GM19467 (cell line): ENCODE data around the gene IZUMO1.
"Not testable (repeated sequence)": the region's sequence is repeated elsewhere in the genome, so short reads cannot be mapped to it uniquely, and the experiment has no call there.

ENCODE experiments used
- ATAC-seq: cut with Tn5 transposase; IDR thresholded peaks from one replicate; pipeline ENCODE4 v1.9.1; 2021; ENCODE audit warnings: mild to moderate bottlenecking, moderate library complexity; ENCODE audit not compliant: unreplicated experiment

IZUMO1 gene

GRCh38 chr19:48738557-48739403 lies 7.9 kb downstream of the IZUMO1 start:
- peak; percentile 82 for ATAC-seq

- ATAC-seq: no peak
Observed at GRCh38 chr19:48737360-48737998, 9.2 kb downstream of the IZUMO1 start.

GRCh38 chr19:48735031-48735615 lies 11.6 kb downstream of the IZUMO1 start:
- no peak for ATAC-seq

- ATAC-seq: no peak
Observed at GRCh38 chr19:48734625-48735024, 12.1 kb downstream of the IZUMO1 start.

- no peak for ATAC-seq
Observed at GRCh38 chr19:48731452-48731851, 15.3 kb downstream of the IZUMO1 start.

- ATAC-seq: no peak
Observed at GRCh38 chr19:48728911-48729664, 17.6 kb downstream of the IZUMO1 start.

- ATAC-seq: no peak
Observed at GRCh38 chr19:48726556-48726955, 20.2 kb downstream of the IZUMO1 start.

GRCh38 chr19:48724796-48725753 lies 21.6 kb downstream of the IZUMO1 start:
- no peak for ATAC-seq

- ATAC-seq: no peak
Observed at GRCh38 chr19:48722196-48722708, 24.5 kb downstream of the IZUMO1 start.

- peak; percentile 78 for ATAC-seq
Observed at GRCh38 chr19:48720613-48721296, 26.0 kb downstream of the IZUMO1 start.

- ATAC-seq: no peak
Observed at GRCh38 chr19:48720251-48720612, 26.5 kb downstream of the IZUMO1 start.

GRCh38 chr19:48719263-48720171 lies 27.2 kb downstream of the IZUMO1 start, which contains the start of gene MAMSTR:
MAMSTR (minus strand) TSS chr19:48719725; CDS start chr19:48719031, 694 bp downstream.
- ATAC-seq: no peak

GRCh38 chr19:48718711-48719231 lies 27.9 kb downstream of the IZUMO1 start:
- no peak for ATAC-seq

- not testable (repeated sequence) for ATAC-seq
Observed at GRCh38 chr19:48718106-48718505, 28.6 kb downstream of the IZUMO1 start.

- ATAC-seq: no peak
Observed at GRCh38 chr19:48716562-48717291, 30.0 kb downstream of the IZUMO1 start.

- no peak for ATAC-seq
Observed at GRCh38 chr19:48715681-48716171, 31.0 kb downstream of the IZUMO1 start.
